ENCODE measurements around the gene TRIP6.

TRIP6 gene

GRCh38 chr7:100867040-100867775, at the start of gene TRIP6 (continued):
- TF ChIP-seq ZNF518A (tag by site-specific recombination; conservative IDR thresholded peaks at IDR 0.05; ENCODE audit: low read depth) (peak; percentile 48; the same call in 1 of the 2 replicates), ZNF792 (tag by site-specific recombination; IDR thresholded peaks at IDR 0.05) (no peak), ZSCAN4 (tag by site-specific recombination; IDR thresholded peaks at IDR 0.05) (peak; percentile 48; the same call in 1 of the 2 replicates), ZBTB20 (tag by site-specific recombination; IDR thresholded peaks at IDR 0.05) (peak; percentile 57; the same call in 1 of the 2 replicates), ZBTB21 (tag by site-specific recombination; IDR thresholded peaks at IDR 0.05) (peak; percentile 94), TRIM28 (IDR thresholded peaks at IDR 0.05; ENCODE audit: borderline replicate concordance, low read length) (no peak), ZNF112 (tag by site-specific recombination; IDR thresholded peaks at IDR 0.05) (no peak), PRDM10 (tag by site-specific recombination; IDR thresholded peaks at IDR 0.05) (peak; percentile 84), HOXC10 (CRISPR knock-in tag; IDR thresholded peaks at IDR 0.05) (no peak), ZNF530 (tag by site-specific recombination; IDR thresholded peaks at IDR 0.05; ENCODE audit: low read depth) (no peak), ZSCAN16 (tag by site-specific recombination; IDR thresholded peaks at IDR 0.05) (no peak), EGR2 (tag by site-specific recombination; IDR thresholded peaks at IDR 0.05; ENCODE audit: low read depth) (peak; percentile 70), ZNF548 (tag by site-specific recombination; IDR thresholded peaks at IDR 0.05) (no peak), MYNN (tag by site-specific recombination; IDR thresholded peaks at IDR 0.05; ENCODE audit: borderline replicate concordance) (no peak), ZFP37 (tag by site-specific recombination; IDR thresholded peaks at IDR 0.05) (no peak), ZNF571 (tag by site-specific recombination; IDR thresholded peaks at IDR 0.05) (no peak), ZNF837 (tag by site-specific recombination; IDR thresholded peaks at IDR 0.05) (no peak), ZNF311 (tag by site-specific recombination; IDR thresholded peaks at IDR 0.05; ENCODE audit: borderline replicate concordance) (no peak), ZNF404 (tag by site-specific recombination; IDR thresholded peaks at IDR 0.05) (no peak), ZNF2 (tag by site-specific recombination; IDR thresholded peaks at IDR 0.05) (peak; percentile 61; the same call in 1 of the 2 replicates), BCL11B (tag by site-specific recombination; IDR thresholded peaks at IDR 0.05; ENCODE audit: low read depth) (peak; percentile 58), ZNF561 (tag by site-specific recombination; IDR thresholded peaks at IDR 0.05; ENCODE audit: borderline replicate concordance) (no peak; the same call in 1 of the 2 replicates), ZNF660 (tag by site-specific recombination; IDR thresholded peaks at IDR 0.05) (peak; percentile 76; the same call in 1 of the 2 replicates), ZNF148 (tag by site-specific recombination; IDR thresholded peaks at IDR 0.05; ENCODE audit: borderline replicate concordance) (no peak), GLI2 (tag by site-specific recombination; IDR thresholded peaks at IDR 0.05; ENCODE audit: borderline replicate concordance, low read depth) (no peak), ZNF24 (tag by site-specific recombination; IDR thresholded peaks at IDR 0.05) (peak; percentile 91)
